IMR-90 (cell line): Measurements from ENCODE around the gene SLC47A2.
A peak's percentile ranks its signal among the peaks of the same experiment; 100 is the strongest.

Source experiments
- CEBPB ChIP-seq: IDR thresholded peaks from 2 replicates; pipeline ENCODE4 v1.6.1; 2012; ENCODE audit warnings: low read depth, low read length, improper control_type of control experiment
- CHD1 ChIP-seq: IDR thresholded peaks from 2 replicates; pipeline ENCODE4 v1.6.1; 2012; ENCODE audit warnings: low read depth, low read length, improper control_type of control experiment
- CTCF ChIP-seq: conservative IDR thresholded peaks from 2 replicates; pipeline ENCODE4 v1.5.1; 2012; ENCODE audit warnings: mild to moderate bottlenecking, low read depth, low read length, improper control_type of control experiment
- ELK1 ChIP-seq: fragments of 150-350 bp; IDR thresholded peaks from 2 replicates; pipeline ENCODE4 v1.6.1; 2016; ENCODE audit warnings: low read depth, mild to moderate bottlenecking, low read length, moderate library complexity, borderline replicate concordance
- MAFK ChIP-seq: IDR thresholded peaks from 2 replicates; pipeline ENCODE4 v1.6.1; 2012; ENCODE audit warnings: low read depth, low read length, improper control_type of control experiment
- MAZ ChIP-seq: IDR thresholded peaks from 2 replicates; pipeline ENCODE4 v1.6.1; 2012; ENCODE audit warnings: low read depth, mild to moderate bottlenecking, low read length, improper control_type of control experiment, moderate library complexity, borderline replicate concordance
- MXI1 ChIP-seq: IDR thresholded peaks from 2 replicates; pipeline ENCODE4 v1.6.1; 2012; ENCODE audit warnings: low read depth, mild to moderate bottlenecking, low read length, moderate library complexity, borderline replicate concordance
- POLR2A ChIP-seq: IDR thresholded peaks from 2 replicates; pipeline ENCODE4 v1.6.1; 2012; ENCODE audit warnings: mild to moderate bottlenecking, low read depth, low read length
- RAD21 ChIP-seq: IDR thresholded peaks from 2 replicates; pipeline ENCODE4 v1.6.1; 2012; ENCODE audit warnings: low read length, improper control_type of control experiment
- RCOR1 ChIP-seq: IDR thresholded peaks from 2 replicates; pipeline ENCODE4 v1.6.1; 2012; ENCODE audit warnings: mild to moderate bottlenecking, low read length, improper control_type of control experiment; ENCODE audit not compliant: insufficient replicate concordance
- RFX5 ChIP-seq: IDR thresholded peaks from 2 replicates; pipeline ENCODE4 v1.8.0; 2012; ENCODE audit warnings: low read depth, mild to moderate bottlenecking, low read length, moderate library complexity

- TF ChIP-seq CTCF (no peak), MAZ (no peak), POLR2A (no peak), RFX5 (no peak), RCOR1 (no peak), RAD21 (no peak), CEBPB (no peak), MAFK (peak; percentile 60), ELK1 (no peak), MXI1 (no peak), CHD1 (no peak)
Measured at GRCh38 chr17:19663097-19663496, 53.3 kb downstream of the SLC47A2 start.
